H1 (cell line): ENCODE results near the gene DHRS7C. TPM values are rescaled to one million over a fixed set of nuclear protein-coding genes. Genes with fewer than 3 reads are reported as not detected.

Experiments
- CTCF ChIA-PET: fragments of 300-600 bp; sonication (Branson Sonifier 250); formaldehyde crosslinking; loops from one replicate; lab custom pipeline; 2021; ENCODE audit not compliant: partially characterized antibody; lab: Charles Lee
- POLR2A ChIA-PET: fragments of 300-600 bp; sonication (Branson Sonifier 250); formaldehyde crosslinking; loops from one replicate; lab custom pipeline; 2021; ENCODE audit warnings: inconsistent platforms; ENCODE audit not compliant: partially characterized antibody; lab: Charles Lee
- DNase-seq, 2 experiments: peaks; one replicate each; pipeline versions ENCODE4 v3.0.0 to v3.0.0-alpha.2; 2010 to 2022; ENCODE audit warnings: low spot score in 2 of 2, low read depth in 1 of 2, mixed read lengths in 1 of 2
- FAIRE-seq: peaks from 2 replicates; lab custom pipeline; 2011; peaks lifted over from hg19 to GRCh38; lab: Jason Lieb, UNC
- H2AFZ ChIP-seq: 2 replicates; pipeline ENCODE4 v1.8.1; 2012; ENCODE audit warnings: low read length, inconsistent platforms
- H2AK5ac ChIP-seq: 2 replicates; pipeline ENCODE4 v1.6.1; 2013; ENCODE audit warnings: low read depth, low read length
- H2BK120ac ChIP-seq: replicated peaks from 2 replicates; pipeline ENCODE3; 2013; ENCODE audit warnings: low read depth, low read length, inconsistent platforms
- H2BK12ac ChIP-seq: 2 replicates; pipeline ENCODE4 v1.6.1; 2013; ENCODE audit warnings: low read depth, low read length
- H2BK15ac ChIP-seq: 2 replicates; pipeline ENCODE4 v1.6.1; 2013; ENCODE audit warnings: low read length
- H2BK20ac ChIP-seq: 2 replicates; pipeline ENCODE4 v1.6.1; 2013; ENCODE audit warnings: low read length
- H2BK5ac ChIP-seq: 2 replicates; pipeline ENCODE4 v1.6.1; 2013; ENCODE audit warnings: low read depth, low read length
- H3K14ac ChIP-seq: 2 replicates; pipeline ENCODE4 v1.6.1; 2013; ENCODE audit warnings: inconsistent platforms; ENCODE audit not compliant: insufficient read length
- H3K18ac ChIP-seq: 2 replicates; pipeline ENCODE4 v1.6.1; 2013; ENCODE audit warnings: low read length; ENCODE audit errors: extremely low read depth
- H3K23ac ChIP-seq: 2 replicates; pipeline ENCODE4 v1.6.1; 2013; ENCODE audit warnings: inconsistent platforms; ENCODE audit not compliant: insufficient read length
- H3K23me2 ChIP-seq: 2 replicates; pipeline ENCODE4 v1.6.1; 2013; ENCODE audit warnings: low read depth, low read length
- H3K27ac ChIP-seq: 2 replicates; pipeline ENCODE4 v1.6.1; 2011; ENCODE audit warnings: low read depth, low read length, inconsistent platforms
- H3K27me3 ChIP-seq, 4 experiments: replicated peaks in 1 of 4; 1 replicate in 1 of 4; 2 replicates in 3 of 4; pipeline versions ENCODE4 v1.6.1 to v1.8.1; 2011 to 2013; ENCODE audit warnings: low read length in 3 of 4, mild to moderate bottlenecking in 3 of 4, inconsistent platforms in 2 of 4, mixed read lengths in 2 of 4, moderate library complexity in 1 of 4; ENCODE audit not compliant: control insufficient read depth in 3 of 4, insufficient read depth in 3 of 4; ENCODE audit errors: extremely low read depth in 1 of 4
- H3K36me3 ChIP-seq, 4 experiments: 2 replicates each; pipeline versions ENCODE4 v1.6.1 to v1.8.1; 2011 to 2013; ENCODE audit warnings: mild to moderate bottlenecking in 4 of 4, low read length in 3 of 4, moderate library complexity in 2 of 4, control low read depth in 1 of 4, inconsistent platforms in 1 of 4; ENCODE audit not compliant: insufficient read depth in 4 of 4, control insufficient read depth in 2 of 4
- H3K4ac ChIP-seq: replicated peaks from 2 replicates; pipeline ENCODE3; 2013; ENCODE audit warnings: low read length, low read depth, mixed read lengths, inconsistent platforms; ENCODE audit not compliant: insufficient read length
- H3K4me1 ChIP-seq, 4 experiments: replicated peaks in 1 of 4; 1 replicate in 1 of 4; 2 replicates in 3 of 4; pipeline versions ENCODE4 v1.6.1 to v1.8.1; 2011 to 2013; ENCODE audit warnings: low read length in 3 of 4, inconsistent platforms in 2 of 4, mixed read lengths in 1 of 4; ENCODE audit not compliant: insufficient read depth in 4 of 4, control insufficient read depth in 3 of 4
- H3K4me2 ChIP-seq, 2 experiments: 2 replicates each; pipeline versions ENCODE4 v1.6.1 to v1.8.1; 2011 to 2013; ENCODE audit warnings: low read depth in 2 of 2, low read length in 2 of 2, control low read depth in 1 of 2, inconsistent platforms in 1 of 2, mild to moderate bottlenecking in 1 of 2; ENCODE audit not compliant: insufficient read depth in 1 of 2
- H3K4me3 ChIP-seq, 4 experiments: fragments of 200-600, 300-600 bp in 1 of 4; sonication (generic), shearing (Covaris generic), sonication (Bioruptor Twin) in 1 of 4; 2 replicates each; pipeline versions ENCODE4 v1.5.1 to v1.8.1; 2011 to 2016; ENCODE audit warnings: low read length in 4 of 4, low read depth in 3 of 4, control low read depth in 2 of 4, inconsistent platforms in 2 of 4, mild to moderate bottlenecking in 2 of 4, mixed read lengths in 1 of 4, moderate library complexity in 1 of 4; ENCODE audit not compliant: insufficient read depth in 2 of 4; ENCODE audit errors: extremely low read depth in 1 of 4
- H3K56ac ChIP-seq: replicated peaks from 2 replicates; pipeline ENCODE3; 2013; ENCODE audit warnings: low read depth, mild to moderate bottlenecking, mixed read lengths, low read length, inconsistent platforms; ENCODE audit not compliant: insufficient read length
- H3K79me1 ChIP-seq: 2 replicates; pipeline ENCODE4 v1.6.1; 2013; ENCODE audit warnings: low read depth, low read length, control low read depth
- H3K79me2 ChIP-seq, 2 experiments: 2 replicates each; pipeline versions ENCODE4 v1.6.1 to v1.8.1; 2012 to 2013; ENCODE audit warnings: low read length in 2 of 2, mild to moderate bottlenecking in 2 of 2, inconsistent platforms in 1 of 2; ENCODE audit not compliant: insufficient read depth in 2 of 2, control insufficient read depth in 1 of 2
- H3K9ac ChIP-seq, 4 experiments: replicated peaks in 1 of 4; 1 replicate in 1 of 4; 2 replicates in 3 of 4; pipeline versions ENCODE4 v1.6.1 to v1.8.1; 2011 to 2013; ENCODE audit warnings: low read depth in 3 of 4, low read length in 3 of 4, control low read depth in 2 of 4, mild to moderate bottlenecking in 2 of 4, moderate library complexity in 2 of 4, inconsistent platforms in 1 of 4; ENCODE audit errors: extremely low read depth in 1 of 4
- H3K9me3 ChIP-seq, 2 experiments: 2 replicates each; pipeline versions ENCODE4 v1.6.1 to v1.8.1; 2012 to 2013; ENCODE audit warnings: mild to moderate bottlenecking in 2 of 2, moderate library complexity in 2 of 2, control low read depth in 1 of 2, inconsistent platforms in 1 of 2, low read depth in 1 of 2, low read length in 1 of 2, mixed read lengths in 1 of 2; ENCODE audit not compliant: insufficient read depth in 2 of 2
- H4K20me1 ChIP-seq, 2 experiments: replicated peaks in 1 of 2; 2 replicates each; pipeline versions ENCODE3 to v1.8.1; 2011 to 2013; ENCODE audit warnings: inconsistent platforms in 2 of 2, low read length in 2 of 2, mild to moderate bottlenecking in 1 of 2; ENCODE audit not compliant: insufficient read depth in 2 of 2, control insufficient read depth in 1 of 2
- H4K5ac ChIP-seq: 2 replicates; pipeline ENCODE4 v1.6.1; 2013; ENCODE audit warnings: low read length, low read depth, mixed read lengths, inconsistent platforms; ENCODE audit not compliant: insufficient read length
- H4K8ac ChIP-seq: 2 replicates; pipeline ENCODE4 v1.8.0; 2013; ENCODE audit warnings: mild to moderate bottlenecking, moderate library complexity, low read length, inconsistent platforms; ENCODE audit not compliant: insufficient read depth; ENCODE audit errors: extremely low read depth
- H4K91ac ChIP-seq: replicated peaks from 2 replicates; pipeline ENCODE3; 2013; ENCODE audit warnings: low read length, mixed read lengths, inconsistent platforms; ENCODE audit not compliant: insufficient read length
- CTCF ChIP-seq, 3 experiments: IDR thresholded peaks; 1 replicate in 2 of 3; 2 replicates in 1 of 3; pipeline versions ENCODE4 v1.5.1 to v1.6.1; 2011; ENCODE audit warnings: low read length in 3 of 3, mild to moderate bottlenecking in 3 of 3, inconsistent platforms in 2 of 3, low read depth in 1 of 3, moderate library complexity in 1 of 3; ENCODE audit not compliant: insufficient read depth in 1 of 3; ENCODE audit errors: control extremely low read depth in 1 of 3
- GABPA ChIP-seq: IDR thresholded peaks from 2 replicates; pipeline ENCODE4 v1.6.1; 2011; ENCODE audit warnings: mild to moderate bottlenecking, low read length, moderate library complexity, borderline replicate concordance; ENCODE audit not compliant: insufficient read depth
- KDM1A ChIP-seq: fragments of 200-600, 300-600 bp; sonication (generic); IDR thresholded peaks from 2 replicates; pipeline ENCODE4 v1.7.1; 2016; ENCODE audit warnings: mild to moderate bottlenecking, low read length, borderline replicate concordance
- PHF8 ChIP-seq: fragments of 200-600 bp; sonication (generic); conservative IDR thresholded peaks from 2 replicates; pipeline ENCODE4 v1.7.1; 2012; ENCODE audit warnings: low read depth, mild to moderate bottlenecking, inconsistent platforms, low read length, moderate library complexity
- RAD21 ChIP-seq, 2 experiments: IDR thresholded peaks in 1 of 2; conservative IDR thresholded peaks in 1 of 2; 2 replicates each; pipeline ENCODE4 v1.6.1; 2011; ENCODE audit warnings: low read depth in 2 of 2, low read length in 2 of 2, improper control_type of control experiment in 1 of 2, inconsistent platforms in 1 of 2, mild to moderate bottlenecking in 1 of 2, moderate library complexity in 1 of 2
- WGBS, 2 experiments: shearing (Covaris generic) in 1 of 2; methylation state at CpG; one replicate each; pipeline versions ENCODE4 v1.1.6 to v1.1.7; 2013 to 2015; ENCODE audit warnings: low lambda C conversion rate in 2 of 2, mixed read lengths in 2 of 2, inconsistent platforms in 1 of 2, low coverage in 1 of 2, missing lambda C conversion rate in 1 of 2; ENCODE audit not compliant: insufficient replicate concordance in 2 of 2, insufficient coverage in 1 of 2, insufficient read length in 1 of 2; ENCODE audit errors: extremely low coverage in 1 of 2, missing lambda C conversion rate in 1 of 2; 5-methylcytosine and 5-hydroxymethylcytosine counted together
- polyA plus RNA-seq, 7 experiments: library from polyadenylated mRNA; depleted of rRNA in 3 of 7; stranded (reverse) in 5 of 7; unstranded in 2 of 7; fragments of >200 nt in 5 of 7; fragments of 200-250 nt in 2 of 7; gene quantifications; 1 replicate in 5 of 7; 2 replicates in 1 of 7; 4 replicates in 1 of 7; pipeline versions ENCODE4 v1.2.1 to v1.2.3, GENCODE V29; 2011 to 2013; ENCODE audit warnings: missing spikeins in 2 of 7, mixed read lengths in 2 of 7
- total RNA-seq: library from RNA; stranded (reverse); fragmentation: NEBNext Ultra II Directional; extraction: Animal tissue kit (Norgen Biotek cat#: 25700); gene quantifications from 2 replicates; pipeline ENCODE4 v1.2.1, GENCODE V29; 2021

The DHRS7C gene
- total and polyA plus RNA-seq, 2 of the 8 experiments (the other 6 are each of a cell fraction or from before 2014, with no cell fraction given) = not detected

- Histone ChIP-seq H3K56ac (no peak overlapping the region), H4K91ac (no peak overlapping the region), H3K4me3 (no peak overlapping the region), H2BK15ac (no peak overlapping the region), H3K9ac (no peak overlapping the region), H2BK5ac (no peak overlapping the region), H2BK20ac (no peak overlapping the region), H4K8ac (peak overlapping the region; percentile 18; the same call in 1 of the 2 replicates), H4K5ac (no peak overlapping the region), H3K4ac (no peak overlapping the region), H3K4me2 (no peak overlapping the region), H2BK12ac (no peak overlapping the region), H3K79me1 (no peaks in the 10 kb centered on the region), H2AFZ (no peak overlapping the region), H4K20me1 (no peaks in the 10 kb centered on the region), H3K27me3 (no peaks in the 10 kb centered on the region), H2BK120ac (no peak overlapping the region), H3K23me2 (no peaks in the 10 kb centered on the region), H2AK5ac (no peak overlapping the region), H3K23ac (no peak overlapping the region), H3K18ac (no peak overlapping the region), H3K27ac (no peak overlapping the region), H3K4me1 (no peaks in the 10 kb centered on the region; a peak in 1 of 7 replicates), H3K9me3 (no peaks in the 10 kb centered on the region), H3K14ac (no peak overlapping the region), H3K36me3 (no peaks in the 10 kb centered on the region), H3K79me2 (no peaks in the 10 kb centered on the region)
- TF ChIP-seq RAD21 (IDR thresholded peaks at IDR 0.05 in 1 of 2, conservative IDR thresholded peaks at IDR 0.05 in 1 of 2; ENCODE audit: low read depth in 2 of 2, low read length in 2 of 2) (peak; percentile 48 to 50), GABPA (no peak), CTCF (IDR thresholded peaks at IDR 0.05; ENCODE audit: control extremely low read depth in 1 of 3, insufficient read depth in 1 of 3, low read depth in 1 of 3, low read length in 3 of 3) (peak in 1 of 3 experiments; percentile 38; a peak in 1 of 4 replicates), PHF8 (no peak), KDM1A (peak; percentile 72; the same call in 1 of the 2 replicates)
- 76% methylated on average over 5 of the region's 5 CpGs; no CpG with 5 or more reads in 1 of the 2 experiments for WGBS, 2 experiments
- no peak for FAIRE-seq
- DNase-seq = no peak
- ChIA-PET CTCF (interaction anchor here (0.6 to 3.6 kb wide), 37 partner anchors 8 to 540 kb away, joined by 3 to 20 read pairs (median 4); partner anchors contain the start of gene DHRS7C), POLR2A (no interaction called here)
These were observed 22.9 kb downstream of the DHRS7C start for GRCh38 chr17:9768381-9768934.
